NCI-H2107 treated with DMSO at 0.1 percent for 48 hours (cell line): ENCODE results near the gene FHOD3.
A peak's percentile ranks its signal among the peaks of the same experiment; 100 is the strongest.

ENCODE experiments used
- DNase-seq: peaks from one replicate; lab custom pipeline; 2025; ENCODE audit not compliant: unreplicated experiment; lab: John Stamatoyannopoulos, UW

Gene FHOD3

GRCh38 chr18:36465276-36465675, 167.8 kb downstream of the FHOD3 start:
- no peak for DNase-seq

DNA sequence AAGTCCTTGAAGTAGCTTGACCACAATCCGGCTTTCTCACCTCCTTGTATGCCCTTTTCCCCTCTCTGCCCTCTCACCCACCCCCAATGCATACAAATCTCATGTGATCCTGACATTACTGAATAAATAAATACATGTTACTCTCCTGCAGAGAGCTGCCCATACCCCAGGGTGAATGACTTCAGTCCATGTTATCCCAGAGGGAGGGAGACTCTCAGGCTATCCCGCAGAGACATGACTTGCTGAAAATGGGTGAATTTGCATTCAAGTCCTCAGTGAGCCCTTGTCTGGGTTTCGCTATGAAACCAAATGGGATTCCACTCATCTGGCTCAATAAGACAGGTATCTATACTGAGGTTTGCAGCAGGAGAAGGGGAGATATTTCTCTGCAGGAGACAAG, 168.5 kb downstream of the FHOD3 start:
- no peak for DNase-seq

- no peak for DNase-seq
Observed at GRCh38 chr18:36467614-36468013, 170.1 kb downstream of the FHOD3 start.

- no peak for DNase-seq
Observed at GRCh38 chr18:36468161-36468560, 170.6 kb downstream of the FHOD3 start.

GRCh38 chr18:36469461-36469860, 171.9 kb downstream of the FHOD3 start:
- no peak for DNase-seq

DNA sequence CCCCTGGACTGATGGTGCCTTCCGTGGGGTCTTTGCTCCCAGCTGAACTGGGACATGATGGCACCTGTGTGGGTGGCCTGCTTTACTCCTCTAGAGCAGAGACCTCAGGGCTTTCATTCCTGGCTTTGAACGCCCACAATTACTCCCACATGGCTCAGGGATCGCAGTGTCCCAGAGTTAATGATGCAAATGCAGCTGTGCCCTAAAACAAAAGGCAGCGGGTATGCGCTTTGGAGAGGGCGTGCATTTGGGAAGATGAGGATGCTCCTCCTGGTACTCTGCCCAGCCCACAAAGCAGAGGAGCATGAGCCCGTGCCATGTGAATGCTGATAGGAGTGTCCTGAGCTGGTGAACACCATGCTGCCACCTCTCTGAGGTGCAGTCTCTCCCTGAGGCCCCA, 173.4 kb downstream of the FHOD3 start:
- no peak for DNase-seq

GRCh38 chr18:36471393-36471792, 173.9 kb downstream of the FHOD3 start:
- DNase-seq = no peak

DNA sequence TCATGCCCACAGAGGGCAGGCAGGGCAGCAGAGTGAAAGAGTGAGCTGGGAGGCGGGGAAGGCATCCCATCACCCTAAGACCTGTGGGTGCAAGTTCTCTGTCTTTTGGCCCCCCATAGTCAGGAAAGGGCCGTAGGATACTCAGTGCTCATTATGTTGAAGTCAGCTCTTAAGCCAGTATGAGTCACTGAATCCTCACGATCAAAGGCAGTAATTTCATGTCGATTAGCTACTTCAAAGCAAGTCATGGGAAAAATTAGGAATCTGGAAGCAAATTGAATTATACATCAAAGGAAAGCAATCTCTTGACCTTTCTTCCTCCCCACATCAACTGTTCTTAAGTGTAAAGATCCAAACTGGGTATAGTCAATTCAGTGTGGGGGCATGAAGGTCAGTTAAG, 178.9 kb downstream of the FHOD3 start:
- no peak for DNase-seq

DNA sequence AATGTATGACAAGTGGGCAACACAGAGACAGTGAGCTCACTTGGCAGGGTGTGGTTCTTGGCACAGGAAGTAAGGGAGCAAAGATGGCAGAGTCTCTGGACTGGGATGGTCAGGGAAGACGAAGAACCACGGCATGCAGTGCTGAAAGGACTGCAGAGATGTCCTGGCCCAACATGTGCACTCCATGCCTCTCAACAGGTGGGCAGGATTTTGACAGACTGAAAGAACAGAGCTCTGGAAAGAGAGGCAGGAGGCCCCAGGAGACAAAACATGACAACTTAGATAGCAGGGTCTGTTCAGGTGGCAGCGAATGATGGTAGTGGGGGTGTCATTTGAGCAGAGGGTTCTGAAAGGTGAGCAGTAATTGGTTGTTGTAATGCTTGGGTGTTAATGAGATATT, 180.3 kb downstream of the FHOD3 start:
- no peak for DNase-seq

DNA sequence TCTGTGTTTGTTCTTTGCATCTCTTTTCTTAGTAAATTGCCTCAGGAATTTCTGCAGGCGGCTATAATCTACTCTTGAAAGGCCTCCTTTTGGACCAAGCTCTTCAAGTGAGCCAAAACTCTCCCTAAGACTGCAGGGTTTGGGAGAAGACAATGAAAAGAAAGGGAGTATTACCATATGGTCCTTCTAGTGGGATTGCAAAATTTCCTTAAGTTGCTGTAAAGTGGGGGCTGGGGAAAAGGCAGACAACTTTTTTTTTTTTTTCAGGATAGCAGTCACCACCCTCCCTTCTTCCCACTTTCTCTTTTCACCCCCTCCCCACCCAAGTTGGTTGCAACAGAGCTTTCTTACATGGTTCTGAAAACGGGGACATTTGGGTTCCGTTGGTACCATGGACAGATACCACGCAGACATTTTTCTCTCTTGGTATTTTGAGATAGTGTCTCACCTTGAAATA, 183.7 kb downstream of the FHOD3 start:
- DNase-seq = no peak

DNA sequence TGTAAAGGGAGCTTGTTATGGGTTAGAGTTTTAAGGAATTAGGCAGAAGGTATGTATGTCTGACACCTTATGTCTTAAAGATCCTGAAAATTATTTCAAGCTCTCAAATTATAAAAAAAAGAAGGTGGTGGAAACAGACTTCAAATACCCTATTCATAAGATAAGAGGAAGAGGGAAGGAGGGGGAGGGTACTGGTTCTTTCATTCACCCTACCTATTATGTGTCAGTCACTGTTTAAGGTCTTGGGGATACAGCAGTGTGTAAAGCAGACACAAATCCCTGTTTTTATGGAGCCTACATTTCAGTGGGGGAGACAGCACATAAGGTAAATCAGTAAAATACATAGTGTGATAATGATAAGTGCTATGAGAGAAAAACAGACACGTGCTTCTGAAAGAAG, 184.4 kb downstream of the FHOD3 start:
- no peak for DNase-seq

- no peak for DNase-seq
Observed at GRCh38 chr18:36484591-36484990, 187.1 kb downstream of the FHOD3 start.

GRCh38 chr18:36485772-36486171, 188.3 kb downstream of the FHOD3 start:
- no peak for DNase-seq

GRCh38 chr18:36488131-36488530, 190.6 kb downstream of the FHOD3 start:
- no peak for DNase-seq

- no peak for DNase-seq
Observed at GRCh38 chr18:36490897-36491296, 193.4 kb downstream of the FHOD3 start.

- DNase-seq = no peak
Observed at GRCh38 chr18:36492604-36493329, 195.3 kb downstream of the FHOD3 start.

GRCh38 chr18:36493349-36494159, 196.0 kb downstream of the FHOD3 start:
- DNase-seq = peak; percentile 93

DNA sequence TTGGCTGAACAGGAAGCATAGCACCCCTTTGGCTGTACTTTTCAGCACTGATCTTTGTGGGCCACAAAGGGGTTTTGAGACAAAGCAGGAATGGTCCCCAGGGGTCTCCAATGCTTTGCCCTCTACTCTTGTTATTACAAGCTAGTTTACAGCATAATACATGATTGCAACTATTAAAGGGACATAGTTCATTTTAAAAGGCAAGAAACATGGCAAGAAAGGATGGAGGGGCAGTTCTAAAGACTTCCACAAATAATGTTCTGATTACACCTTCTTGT, 196.6 kb downstream of the FHOD3 start:
- DNase-seq = no peak

GRCh38 chr18:36496022-36496421, 198.5 kb downstream of the FHOD3 start:
- no peak for DNase-seq

- DNase-seq = no peak
Observed at GRCh38 chr18:36499938-36500337, 202.4 kb downstream of the FHOD3 start.

DNA sequence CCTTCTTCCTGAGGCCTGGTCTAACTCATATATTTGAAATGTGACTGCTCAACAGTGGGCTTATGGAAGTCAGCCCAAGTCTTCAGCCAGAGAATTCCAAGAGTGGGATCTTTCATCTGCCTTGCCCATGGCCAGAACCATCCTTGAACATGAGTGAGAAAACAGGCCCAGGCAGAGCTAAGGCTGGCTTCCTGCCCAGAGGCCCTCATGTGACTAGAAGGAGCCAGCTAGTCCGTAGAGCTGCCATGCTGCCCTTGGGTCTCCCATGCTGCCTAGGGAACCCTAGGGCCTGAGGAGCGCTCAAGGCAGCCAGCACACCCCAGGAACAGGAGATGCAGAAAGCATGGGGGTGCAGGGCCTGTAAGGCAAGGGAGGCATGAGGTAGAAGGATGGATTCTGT, 203.6 kb downstream of the FHOD3 start:
- no peak for DNase-seq

GRCh38 chr18:36503477-36503876, 206.0 kb downstream of the FHOD3 start:
- DNase-seq = no peak

DNA sequence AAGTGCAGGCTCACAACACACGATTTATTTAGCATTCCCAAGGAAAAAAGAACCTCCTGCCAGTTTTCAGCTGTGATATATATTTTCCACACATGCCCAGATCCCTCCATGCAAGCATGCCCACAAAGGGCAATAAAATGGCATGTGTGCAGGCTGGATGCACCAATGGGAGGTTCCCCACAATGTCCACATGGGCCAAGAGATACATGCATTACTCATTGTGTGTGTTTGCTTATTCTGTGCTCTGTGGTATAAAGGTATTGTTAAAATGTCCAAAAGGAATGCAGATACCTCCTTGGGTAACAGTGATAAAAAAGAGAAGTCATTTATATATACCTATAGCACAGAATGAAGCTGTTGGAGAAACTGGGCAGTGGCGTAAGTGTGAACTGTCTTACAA, 207.4 kb downstream of the FHOD3 start:
- no peak for DNase-seq
